ENCODE data around the gene SLCO1B3.

The SLCO1B3 gene

DNA sequence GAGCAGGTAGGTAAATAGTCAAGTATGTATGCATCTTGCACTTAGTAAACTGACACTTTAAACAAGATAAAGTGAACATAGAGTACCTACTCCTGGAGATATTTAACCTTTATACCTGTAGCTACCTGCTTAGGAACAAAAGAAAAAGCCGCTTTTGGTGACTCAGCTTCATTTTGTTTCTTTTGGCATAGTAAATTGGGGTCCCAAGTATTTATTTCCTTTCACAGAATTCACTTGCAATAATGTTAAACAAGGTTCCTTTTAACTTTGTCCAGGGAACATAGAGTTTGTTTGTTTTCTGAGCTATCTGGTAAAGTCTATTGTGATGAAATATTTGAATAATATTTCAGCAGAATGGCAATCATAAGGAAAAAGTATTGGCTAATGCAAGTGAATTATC, 20.0 kb downstream of the SLCO1B3 start:
- no peaks in the 10 kb centered on the region for H3K27me3 Mint-ChIP-seq
- no peak overlapping the region for H3K27ac Mint-ChIP-seq
- H3K9me3 Mint-ChIP-seq = peaks cover 3% of the 10 kb centered on the region
- H3K36me3 Mint-ChIP-seq (ENCODE audit: low read depth) = no peaks in the 10 kb centered on the region
- no peak overlapping the region for H3K4me3 Mint-ChIP-seq
- no peaks in the 10 kb centered on the region for H3K4me1 Mint-ChIP-seq (ENCODE audit: low read depth)

DNA sequence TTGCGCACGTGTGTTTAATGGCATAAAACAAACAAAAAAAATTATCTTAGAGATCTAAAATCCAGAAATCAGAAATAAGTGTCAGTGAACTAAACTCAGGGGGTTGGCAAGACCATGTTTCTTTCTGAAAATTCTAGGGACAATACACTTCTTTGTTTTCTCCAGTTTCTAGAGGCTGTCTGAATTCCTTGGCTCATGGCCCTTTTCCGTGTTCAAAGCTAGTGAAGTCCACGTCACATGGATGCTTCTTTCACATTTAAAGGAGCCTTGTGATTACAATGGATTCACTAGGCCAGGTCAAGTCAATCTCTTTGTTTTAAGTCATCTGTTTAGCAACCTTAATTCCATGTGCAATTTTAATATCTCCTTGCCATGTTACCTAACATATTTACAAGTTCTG, 22.4 kb downstream of the SLCO1B3 start:
- H3K36me3 Mint-ChIP-seq (ENCODE audit: low read depth) = no peaks in the 10 kb centered on the region
- peaks cover 4% of the 10 kb centered on the region for H3K9me3 Mint-ChIP-seq
- no peak overlapping the region for H3K27ac Mint-ChIP-seq
- no peaks in the 10 kb centered on the region for H3K4me1 Mint-ChIP-seq (ENCODE audit: low read depth)
- no peak overlapping the region for H3K4me3 Mint-ChIP-seq
- H3K27me3 Mint-ChIP-seq = no peaks in the 10 kb centered on the region

DNA sequence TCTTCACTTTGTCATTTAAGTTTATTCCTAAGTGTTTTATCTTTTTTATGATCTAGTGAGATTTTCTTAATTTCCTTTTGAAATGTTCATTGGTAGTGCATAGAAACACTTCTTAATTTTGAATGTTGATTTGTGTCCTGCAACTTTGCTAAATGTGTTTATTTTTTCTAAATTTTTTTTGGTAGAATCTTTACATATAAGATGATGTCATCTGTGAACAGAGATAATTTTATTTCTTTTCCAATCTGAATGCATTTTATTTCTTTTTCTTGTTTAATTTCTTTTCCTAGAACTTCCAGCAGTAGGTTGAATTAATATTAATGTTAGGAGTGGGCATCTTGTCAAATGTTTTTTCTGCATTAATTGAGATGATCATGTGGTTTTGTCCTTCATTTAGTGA, 42.1 kb downstream of the SLCO1B3 start:
- Mint-ChIP-seq H3K36me3 (ENCODE audit: low read depth) (no peaks in the 10 kb centered on the region), H3K27me3 (no peaks in the 10 kb centered on the region), H3K4me1 (ENCODE audit: low read depth) (no peaks in the 10 kb centered on the region), H3K27ac (no peak overlapping the region), H3K4me3 (no peak overlapping the region), H3K9me3 (peaks cover 17% of the 10 kb centered on the region)

DNA sequence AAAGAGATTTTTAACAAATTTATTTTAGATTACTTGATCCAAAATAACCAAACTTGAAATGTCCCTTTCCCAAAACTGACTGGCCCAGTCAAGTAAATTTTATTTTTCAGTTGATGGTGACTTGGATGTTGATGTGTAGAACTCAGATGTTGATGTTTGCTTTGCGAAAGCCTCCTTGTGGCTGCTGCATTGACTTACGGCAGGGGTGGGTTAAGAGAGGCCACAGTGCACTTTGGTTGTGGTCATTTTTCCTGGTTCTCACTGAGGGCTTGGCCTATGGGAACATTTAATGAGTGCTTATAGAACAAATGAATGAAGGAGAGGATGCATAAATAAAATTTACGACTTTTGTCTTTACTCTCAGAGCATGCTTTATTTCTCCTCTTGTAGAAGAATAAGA, 52.6 kb downstream of the SLCO1B3 start:
- H3K27ac Mint-ChIP-seq = no peak overlapping the region
- H3K9me3 Mint-ChIP-seq = peaks cover 9% of the 10 kb centered on the region
- H3K4me3 Mint-ChIP-seq = no peak overlapping the region
- no peaks in the 10 kb centered on the region for H3K36me3 Mint-ChIP-seq (ENCODE audit: low read depth)
- H3K4me1 Mint-ChIP-seq (ENCODE audit: low read depth) = no peaks in the 10 kb centered on the region
- H3K27me3 Mint-ChIP-seq = no peaks in the 10 kb centered on the region

DNA sequence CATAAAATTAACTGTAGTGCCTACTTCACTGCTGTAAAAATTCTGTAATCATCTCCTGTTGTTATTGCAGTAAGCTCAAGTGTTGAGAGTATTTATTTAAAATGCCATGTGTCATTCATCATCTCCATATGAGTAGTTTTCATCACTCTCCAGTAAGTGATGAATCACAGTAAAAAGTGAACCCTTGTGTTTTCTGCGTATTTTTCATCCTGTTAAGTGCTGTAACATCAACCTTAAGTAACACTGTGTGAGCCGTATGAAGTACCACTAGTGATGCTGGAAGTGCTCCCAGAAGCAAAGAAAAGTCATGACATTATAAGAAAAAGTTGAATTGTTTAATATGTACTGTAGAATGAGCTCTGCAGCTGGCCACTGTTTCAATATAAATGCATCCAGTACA, 55.4 kb downstream of the SLCO1B3 start:
- Mint-ChIP-seq H3K9me3 (peaks cover 5% of the 10 kb centered on the region), H3K4me1 (ENCODE audit: low read depth) (no peaks in the 10 kb centered on the region), H3K36me3 (ENCODE audit: low read depth) (no peaks in the 10 kb centered on the region), H3K27me3 (no peaks in the 10 kb centered on the region), H3K4me3 (no peak overlapping the region), H3K27ac (no peak overlapping the region)

DNA sequence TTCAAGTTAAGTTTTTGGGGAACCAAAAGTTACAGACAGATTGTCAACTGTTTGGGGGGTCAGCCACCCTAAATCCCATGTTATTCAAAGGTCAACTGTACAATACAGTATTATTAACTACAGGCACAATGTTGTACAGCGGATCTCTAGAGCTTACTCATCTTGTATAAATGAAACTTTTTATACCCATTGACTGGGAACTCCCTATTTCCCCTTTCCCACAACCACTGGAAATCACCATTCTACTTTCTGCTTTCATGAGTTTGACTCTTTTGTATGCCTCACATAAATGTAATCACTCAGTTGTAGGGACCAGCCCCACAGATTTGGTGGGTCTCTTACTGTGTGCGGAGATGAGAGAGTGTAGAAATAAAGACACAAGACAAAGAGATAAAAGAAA, 57.8 kb downstream of the SLCO1B3 start:
- Mint-ChIP-seq H3K36me3 (ENCODE audit: low read depth) (no peaks in the 10 kb centered on the region), H3K4me3 (no peak overlapping the region), H3K9me3 (peaks cover 5% of the 10 kb centered on the region), H3K27me3 (no peaks in the 10 kb centered on the region), H3K27ac (no peak overlapping the region), H3K4me1 (ENCODE audit: low read depth) (no peaks in the 10 kb centered on the region)

DNA sequence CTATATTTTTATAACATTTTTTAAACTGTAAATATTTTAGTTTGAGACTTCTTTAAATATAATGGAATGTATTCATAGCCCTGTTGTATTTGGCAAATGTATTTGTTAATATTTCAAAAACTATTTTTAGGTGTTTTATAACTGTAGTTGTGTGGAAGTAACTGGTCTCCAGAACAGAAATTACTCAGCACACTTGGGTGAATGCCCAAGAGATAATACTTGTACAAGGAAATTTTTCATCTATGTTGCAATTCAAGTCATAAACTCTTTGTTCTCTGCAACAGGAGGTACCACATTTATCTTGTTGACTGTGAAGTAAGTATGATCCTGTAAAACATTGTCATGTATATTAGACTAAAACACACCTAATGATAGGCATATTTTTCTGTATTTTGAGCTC, 72.8 kb downstream of the SLCO1B3 start:
- Mint-ChIP-seq H3K36me3 (ENCODE audit: low read depth) (no peaks in the 10 kb centered on the region), H3K27ac (no peak overlapping the region), H3K27me3 (no peaks in the 10 kb centered on the region), H3K4me1 (ENCODE audit: low read depth) (no peaks in the 10 kb centered on the region), H3K4me3 (no peak overlapping the region), H3K9me3 (no peaks in the 10 kb centered on the region)

DNA sequence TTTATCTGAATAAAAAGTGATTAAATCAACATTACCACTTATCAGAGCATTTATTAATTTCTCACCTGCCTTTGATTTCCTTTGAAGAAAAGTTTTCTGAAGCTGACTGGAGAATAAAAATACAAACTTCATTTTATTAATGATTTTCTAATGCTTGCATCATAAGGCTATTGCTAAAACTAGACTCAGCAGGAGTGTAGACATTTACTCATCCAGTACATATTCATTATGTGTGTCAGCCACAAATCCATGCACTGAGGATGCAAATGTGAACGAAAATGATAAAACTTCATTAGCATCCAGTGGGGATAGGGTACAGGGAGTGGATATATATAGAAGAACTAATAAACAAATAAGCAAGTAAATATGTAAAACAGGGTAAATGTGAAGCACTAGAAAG, 74.6 kb downstream of the SLCO1B3 start:
- no peak overlapping the region for H3K4me3 Mint-ChIP-seq
- peaks cover 4% of the 10 kb centered on the region for H3K9me3 Mint-ChIP-seq
- no peaks in the 10 kb centered on the region for H3K27me3 Mint-ChIP-seq
- H3K27ac Mint-ChIP-seq = no peak overlapping the region
- H3K36me3 Mint-ChIP-seq (ENCODE audit: low read depth) = no peaks in the 10 kb centered on the region
- H3K4me1 Mint-ChIP-seq (ENCODE audit: low read depth) = no peaks in the 10 kb centered on the region

DNA sequence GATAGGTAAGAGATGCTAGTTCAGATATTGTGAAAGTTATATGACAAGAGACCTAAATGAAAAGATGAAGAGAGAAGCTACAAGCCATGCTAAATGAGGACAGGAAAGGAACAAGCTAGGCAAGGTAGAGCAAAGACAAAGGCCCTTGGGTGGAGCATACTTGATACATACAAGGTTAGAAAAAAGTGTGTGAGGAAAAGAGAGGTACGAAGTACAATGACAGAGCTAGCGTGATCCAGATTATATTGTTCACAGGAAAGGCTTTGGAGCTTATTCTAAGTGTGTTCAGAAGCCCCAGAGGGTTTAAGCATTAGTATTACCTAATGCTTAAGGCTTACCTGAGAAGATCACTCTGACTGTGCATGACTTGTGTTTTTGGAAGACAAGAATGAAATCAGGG, 75.0 kb downstream of the SLCO1B3 start:
- no peak overlapping the region for H3K27ac Mint-ChIP-seq

DNA sequence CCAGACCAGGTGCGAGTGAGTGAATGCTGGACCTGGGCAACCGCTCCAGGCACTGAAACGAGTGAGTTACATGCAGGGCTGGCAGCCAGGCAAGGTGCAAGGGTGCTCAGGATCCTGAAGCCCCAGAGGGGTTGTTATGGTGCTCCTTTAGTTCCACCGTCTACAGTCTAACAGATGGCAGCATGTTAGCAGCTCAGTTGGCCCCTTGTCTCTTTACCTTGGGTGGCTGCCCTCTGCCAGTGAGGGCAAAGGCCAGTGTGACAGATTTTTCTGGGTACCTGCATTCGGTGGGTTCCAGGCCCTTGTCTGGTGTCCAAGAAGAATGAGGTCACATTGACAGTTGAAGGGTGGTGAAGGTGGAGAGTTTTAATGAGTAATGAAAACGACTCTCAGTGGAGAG, 106.8 kb downstream of the SLCO1B3 start:
- Mint-ChIP-seq H3K27ac (no peak overlapping the region), H3K9me3 (peaks cover 4% of the 10 kb centered on the region), H3K4me1 (ENCODE audit: low read depth) (no peaks in the 10 kb centered on the region), H3K36me3 (ENCODE audit: low read depth) (no peaks in the 10 kb centered on the region), H3K27me3 (no peaks in the 10 kb centered on the region), H3K4me3 (no peak overlapping the region)

More for the DNA sequence above, 75.0 kb downstream of the SLCO1B3 start:
- H3K9me3 Mint-ChIP-seq = peaks cover 4% of the 10 kb centered on the region
- H3K4me1 Mint-ChIP-seq (ENCODE audit: low read depth) = no peaks in the 10 kb centered on the region
- H3K36me3 Mint-ChIP-seq (ENCODE audit: low read depth) = no peaks in the 10 kb centered on the region
- H3K4me3 Mint-ChIP-seq = no peak overlapping the region
- H3K27me3 Mint-ChIP-seq = no peaks in the 10 kb centered on the region

DNA sequence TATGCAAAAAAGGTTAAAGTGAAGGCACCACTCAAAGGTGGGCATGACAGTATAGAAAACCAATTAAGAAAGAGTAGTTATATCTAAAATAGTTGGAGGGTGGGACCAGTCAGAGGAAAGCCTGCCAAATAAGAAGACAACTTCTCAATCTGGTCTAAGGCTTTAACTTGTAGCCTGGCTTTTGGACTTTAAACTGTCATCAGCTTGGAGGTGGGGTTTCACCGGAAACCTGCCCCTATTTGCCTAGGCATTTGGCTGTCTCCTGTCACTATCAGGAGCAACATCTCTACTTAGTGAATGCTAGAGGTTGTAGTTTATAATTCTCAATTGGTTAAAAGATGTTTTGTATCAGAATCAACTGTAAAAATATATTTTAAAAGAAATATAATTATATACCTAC, 107.3 kb downstream of the SLCO1B3 start:
- H3K27me3 Mint-ChIP-seq = no peaks in the 10 kb centered on the region

DNA sequence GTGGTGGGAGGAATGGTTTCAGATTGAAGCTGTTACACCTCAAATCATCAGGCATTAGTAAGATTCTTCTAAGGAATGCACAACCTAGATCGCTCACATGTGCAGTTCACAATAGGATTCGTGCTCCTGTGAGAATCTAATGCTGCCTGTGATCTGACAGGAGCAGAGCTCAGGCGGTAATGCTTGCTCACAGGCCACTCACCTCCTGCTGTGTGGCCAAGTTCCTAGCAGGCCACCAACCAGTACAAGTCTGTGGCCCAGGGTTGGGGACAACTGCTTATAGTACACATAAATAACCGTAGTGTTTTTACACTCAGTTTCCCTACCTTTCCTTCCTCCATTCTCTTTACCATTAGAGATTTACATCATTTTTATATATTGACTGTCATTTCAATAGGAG, 121.4 kb downstream of the SLCO1B3 start:
- Mint-ChIP-seq H3K9me3 (peaks cover 4% of the 10 kb centered on the region), H3K4me3 (no peak overlapping the region), H3K4me1 (ENCODE audit: low read depth) (no peaks in the 10 kb centered on the region), H3K36me3 (ENCODE audit: low read depth) (no peaks in the 10 kb centered on the region), H3K27me3 (no peaks in the 10 kb centered on the region), H3K27ac (no peak overlapping the region)

More for the DNA sequence above, 107.3 kb downstream of the SLCO1B3 start:
- no peaks in the 10 kb centered on the region for H3K4me1 Mint-ChIP-seq (ENCODE audit: low read depth)
- H3K9me3 Mint-ChIP-seq = peaks cover 4% of the 10 kb centered on the region
- H3K27ac Mint-ChIP-seq = no peak overlapping the region
- H3K36me3 Mint-ChIP-seq (ENCODE audit: low read depth) = no peaks in the 10 kb centered on the region
- no peak overlapping the region for H3K4me3 Mint-ChIP-seq

DNA sequence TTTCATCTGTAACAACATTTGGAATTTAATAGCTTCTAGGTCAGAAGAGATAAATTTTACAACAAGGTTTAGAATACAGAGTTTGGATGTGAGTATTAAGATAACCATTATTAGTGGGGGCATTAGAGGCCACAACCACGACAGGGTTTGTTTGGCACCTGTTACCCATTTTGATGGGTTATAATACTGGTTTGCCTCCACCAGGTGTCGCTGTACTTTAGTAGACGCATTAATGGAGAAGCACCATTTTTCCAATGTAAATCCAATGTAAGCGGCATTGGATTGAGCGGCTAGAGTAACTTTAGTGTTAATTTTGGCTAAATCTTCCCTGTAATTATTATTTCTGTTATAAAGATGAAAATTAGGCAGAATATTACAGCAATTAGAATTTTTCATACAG, 136.2 kb downstream of the SLCO1B3 start:
- H3K36me3 Mint-ChIP-seq (ENCODE audit: low read depth) = no peaks in the 10 kb centered on the region
- H3K4me1 Mint-ChIP-seq (ENCODE audit: low read depth) = no peaks in the 10 kb centered on the region
- H3K27ac Mint-ChIP-seq = no peak overlapping the region
- H3K9me3 Mint-ChIP-seq = no peaks in the 10 kb centered on the region
- no peaks in the 10 kb centered on the region for H3K27me3 Mint-ChIP-seq
- H3K4me3 Mint-ChIP-seq = no peak overlapping the region

DNA sequence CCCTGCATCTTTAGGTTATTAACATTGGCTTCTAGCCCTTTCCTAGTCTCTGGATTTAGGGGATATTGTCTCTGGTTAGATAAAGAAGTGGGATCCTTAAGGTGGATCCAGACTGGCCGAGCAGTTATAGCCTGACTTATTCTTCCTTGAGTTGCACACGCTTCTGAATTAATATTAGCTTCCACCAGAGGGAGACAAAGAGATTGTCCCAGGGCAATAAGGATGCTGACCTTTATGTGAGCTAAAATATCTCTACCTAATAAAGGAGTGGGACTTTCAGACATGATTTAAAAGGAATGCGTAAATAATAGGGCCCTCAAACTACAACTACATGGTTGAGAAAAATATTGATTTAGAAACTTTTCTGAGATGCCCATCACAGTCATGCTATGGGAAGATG, 139.7 kb downstream of the SLCO1B3 start:
- H3K9me3 Mint-ChIP-seq = peaks cover 4% of the 10 kb centered on the region
- no peak overlapping the region for H3K4me3 Mint-ChIP-seq
- no peaks in the 10 kb centered on the region for H3K36me3 Mint-ChIP-seq (ENCODE audit: low read depth)
- H3K27ac Mint-ChIP-seq = no peak overlapping the region
- no peaks in the 10 kb centered on the region for H3K27me3 Mint-ChIP-seq
- no peaks in the 10 kb centered on the region for H3K4me1 Mint-ChIP-seq (ENCODE audit: low read depth)

DNA sequence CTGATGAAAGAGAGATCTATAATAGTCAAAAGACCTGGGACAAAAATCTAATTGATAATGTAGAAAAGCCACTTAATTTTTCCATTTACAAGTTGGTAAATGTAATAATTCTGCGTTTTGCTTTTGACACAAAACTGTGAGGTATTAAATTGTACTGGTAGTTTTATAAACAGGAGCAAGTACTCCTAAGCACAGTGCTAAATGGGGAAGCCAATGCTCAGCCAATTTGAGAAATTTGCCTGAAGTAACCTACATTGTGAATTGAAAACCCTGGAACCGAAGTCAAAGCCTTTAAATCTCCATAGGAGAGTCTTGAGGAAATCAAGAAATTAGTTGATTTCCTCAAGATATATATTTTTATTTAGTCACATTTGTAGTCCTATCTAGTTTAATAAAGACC, 152.8 kb downstream of the SLCO1B3 start:
- H3K27me3 Mint-ChIP-seq = no peaks in the 10 kb centered on the region

DNA sequence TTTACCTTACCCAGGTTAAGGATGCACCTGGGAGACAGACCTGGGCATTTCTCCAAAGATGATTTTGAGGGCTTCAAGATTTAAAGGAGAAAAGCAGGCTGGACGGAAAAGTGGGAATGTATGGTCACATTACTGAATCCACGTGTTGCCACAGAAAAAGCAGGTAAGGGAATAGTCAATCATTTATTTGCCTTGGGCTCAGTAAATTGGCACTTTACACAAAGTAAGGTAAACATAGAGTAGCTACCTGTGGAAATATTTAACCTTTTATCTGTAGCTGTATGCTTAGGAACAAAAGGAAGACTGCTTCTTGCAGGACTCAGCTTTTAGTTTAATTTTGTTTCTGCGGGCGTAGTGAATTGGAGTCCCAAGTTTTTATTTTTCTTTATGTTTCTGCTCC, 153.3 kb downstream of the SLCO1B3 start:
- H3K9me3 Mint-ChIP-seq = peaks cover 8% of the 10 kb centered on the region
- H3K27me3 Mint-ChIP-seq = no peaks in the 10 kb centered on the region
- no peaks in the 10 kb centered on the region for H3K4me1 Mint-ChIP-seq (ENCODE audit: low read depth)
- no peaks in the 10 kb centered on the region for H3K36me3 Mint-ChIP-seq (ENCODE audit: low read depth)
- no peak overlapping the region for H3K4me3 Mint-ChIP-seq
- no peak overlapping the region for H3K27ac Mint-ChIP-seq

More for the DNA sequence above, 152.8 kb downstream of the SLCO1B3 start:
- Mint-ChIP-seq H3K4me3 (no peak overlapping the region), H3K27ac (no peak overlapping the region), H3K36me3 (ENCODE audit: low read depth) (no peaks in the 10 kb centered on the region), H3K9me3 (peaks cover 10% of the 10 kb centered on the region), H3K4me1 (ENCODE audit: low read depth) (no peaks in the 10 kb centered on the region)
